SK-N-MC (cell line): ENCODE measurements around the gene PRKCI.
"Not testable (repeated sequence)": the region's sequence is repeated elsewhere in the genome, so short reads cannot be mapped to it uniquely, and the experiment has no call there.

Source experiments
- DNase-seq: peaks from one replicate; pipeline ENCODE4 v3.0.0-alpha.2; 2011; ENCODE audit warnings: low read depth, low spot score
- H3K27ac ChIP-seq: fragments of 200-600 bp; sonication (generic); 2 replicates; pipeline ENCODE4 v1.5.1; 2016; ENCODE audit warnings: mixed run types
- H3K36me3 ChIP-seq: fragments of 200-600 bp; sonication (generic); 2 replicates; pipeline ENCODE4 v1.6.1; 2017; ENCODE audit warnings: antibody characterized with exemption, low read length, mixed read lengths; ENCODE audit not compliant: insufficient read depth
- H3K4me3 ChIP-seq: fragments of 200-600 bp; sonication (generic); 2 replicates; pipeline ENCODE4 v1.5.1; 2016
- H3K9ac ChIP-seq: fragments of 200-600 bp; sonication (generic); 2 replicates; pipeline ENCODE4 v1.8.0; 2017; ENCODE audit warnings: mixed run types, mixed read lengths; ENCODE audit not compliant: insufficient read length
- H3K9me3 ChIP-seq: fragments of 200-600 bp; sonication (generic); 2 replicates; pipeline ENCODE4 v1.6.1; 2017; ENCODE audit warnings: low read depth, mild to moderate bottlenecking, antibody characterized with exemption, low read length, moderate library complexity, mixed read lengths
- EZH2 ChIP-seq: fragments of 200-600 bp; sonication (generic); IDR thresholded peaks from one replicate; pipeline ENCODE4 v1.6.1; 2017; ENCODE audit warnings: antibody characterized with exemption
- FOXP2 ChIP-seq: optimal IDR thresholded peaks from 2 replicates; pipeline ENCODE3; 2011; ENCODE audit warnings: mild to moderate bottlenecking, moderate library complexity; ENCODE audit not compliant: insufficient read depth; ENCODE audit errors: extremely low read length, control extremely low read depth
- POLR2AphosphoS5 ChIP-seq: IDR thresholded peaks from 2 replicates; pipeline ENCODE4 v1.6.1; 2012; ENCODE audit warnings: mild to moderate bottlenecking, low read depth, low read length, borderline replicate concordance

Gene PRKCI

DNA sequence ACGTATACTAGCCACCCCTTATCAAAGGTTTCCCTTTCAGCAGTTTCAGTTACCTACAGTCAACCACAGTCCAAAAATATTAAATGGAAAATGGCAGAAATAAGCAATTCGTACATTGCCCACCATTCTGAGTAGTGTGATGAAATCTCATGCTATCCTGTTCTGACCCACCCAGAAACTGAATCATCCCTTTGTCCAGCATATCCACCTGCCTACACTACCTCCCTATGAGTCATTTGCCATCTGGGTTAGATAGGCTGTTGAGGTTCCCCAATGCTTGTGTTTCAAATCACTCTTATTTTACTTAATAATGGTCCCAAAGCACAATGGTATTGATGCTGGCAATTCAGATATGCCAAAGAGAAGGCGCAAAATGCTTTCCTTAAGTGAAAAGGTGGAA, 25.4 kb upstream of the PRKCI start:
- no peak for DNase-seq
- no peak overlapping the region for H3K27ac ChIP-seq
- no peaks in the 10 kb centered on the region for H3K36me3 ChIP-seq
- H3K9ac ChIP-seq = no peak overlapping the region
- TF ChIP-seq POLR2AphosphoS5 (no peak), FOXP2 (no peak), EZH2 (no peak)
- H3K4me3 ChIP-seq = no peak overlapping the region
- no peaks in the 10 kb centered on the region for H3K9me3 ChIP-seq

DNA sequence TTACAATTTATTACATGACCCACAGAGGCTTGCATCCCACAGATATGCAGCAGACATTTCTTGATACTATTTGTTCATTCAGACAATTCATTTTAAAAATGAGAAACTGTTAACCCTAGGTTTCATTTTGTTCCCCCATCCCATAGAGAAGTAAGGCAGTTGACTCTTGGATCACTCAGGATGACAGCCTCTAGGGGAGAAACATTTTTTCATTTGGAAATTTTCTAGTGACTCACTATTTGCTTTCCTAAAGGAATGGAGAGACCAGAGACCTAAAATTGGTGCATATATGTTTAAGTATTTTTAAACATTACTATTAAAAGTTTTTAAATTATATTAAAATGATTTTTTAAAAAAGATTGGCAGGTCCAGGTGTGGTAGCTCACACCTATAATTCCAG, 21.2 kb upstream of the PRKCI start:
- no peak overlapping the region for H3K9ac ChIP-seq
- H3K9me3 ChIP-seq = no peaks in the 10 kb centered on the region
- no peak overlapping the region for H3K4me3 ChIP-seq
- no peak overlapping the region for H3K27ac ChIP-seq
- DNase-seq = no peak
- no peak for TF ChIP-seq POLR2AphosphoS5
- TF ChIP-seq EZH2 = no peak
- TF ChIP-seq FOXP2 = no peak
- H3K36me3 ChIP-seq = no peaks in the 10 kb centered on the region

DNA sequence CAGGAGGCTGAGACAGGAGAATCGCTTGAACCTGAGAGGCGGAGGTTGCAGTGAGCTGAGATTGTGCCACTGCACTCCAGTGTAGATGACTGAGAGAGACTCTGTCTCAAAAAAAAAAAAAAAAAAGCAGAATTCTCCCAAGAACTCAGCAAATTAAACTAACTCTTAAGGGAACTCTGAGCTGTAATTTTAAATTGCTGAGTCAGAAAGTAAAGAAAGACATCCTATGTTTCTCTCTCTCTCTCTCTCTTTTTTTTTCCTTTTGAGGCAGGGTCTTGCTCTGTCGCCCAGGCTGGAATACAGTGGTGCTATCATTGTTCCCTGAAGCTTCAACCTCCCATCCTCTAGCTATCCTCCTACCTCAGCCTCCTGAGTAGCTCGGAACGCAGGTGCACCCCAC, 20.7 kb upstream of the PRKCI start:
- Histone ChIP-seq H3K36me3 (no peaks in the 10 kb centered on the region), H3K9ac (no peak overlapping the region), H3K4me3 (no peak overlapping the region), H3K9me3 (no peaks in the 10 kb centered on the region), H3K27ac (no peak overlapping the region)
- no peak for TF ChIP-seq EZH2
- no peak for TF ChIP-seq POLR2AphosphoS5
- TF ChIP-seq FOXP2 = no peak
- no peak for DNase-seq

DNA sequence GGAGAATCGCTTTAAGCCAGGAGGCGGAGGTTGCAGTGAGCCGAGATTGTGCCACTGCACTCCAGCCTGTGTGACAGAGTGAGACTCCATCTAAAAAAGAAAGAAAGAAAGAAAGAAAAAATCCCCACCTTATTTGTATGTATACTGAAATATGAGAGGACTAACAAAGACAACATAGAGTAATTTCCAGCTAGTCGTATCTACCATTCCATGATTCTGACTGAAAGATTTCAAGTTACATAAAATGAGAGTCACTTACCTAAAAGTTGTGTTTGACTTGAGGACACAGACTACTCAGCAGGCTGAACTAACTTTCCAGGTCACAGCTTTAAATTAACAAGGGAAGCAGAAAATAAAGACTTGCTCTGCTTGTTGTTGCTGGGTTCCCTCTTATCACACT, 18.8 kb upstream of the PRKCI start:
- Histone ChIP-seq H3K27ac (no peak overlapping the region), H3K36me3 (no peaks in the 10 kb centered on the region), H3K9me3 (no peaks in the 10 kb centered on the region), H3K4me3 (no peak overlapping the region), H3K9ac (no peak overlapping the region)
- no peak for TF ChIP-seq EZH2
- no peak for DNase-seq

DNA sequence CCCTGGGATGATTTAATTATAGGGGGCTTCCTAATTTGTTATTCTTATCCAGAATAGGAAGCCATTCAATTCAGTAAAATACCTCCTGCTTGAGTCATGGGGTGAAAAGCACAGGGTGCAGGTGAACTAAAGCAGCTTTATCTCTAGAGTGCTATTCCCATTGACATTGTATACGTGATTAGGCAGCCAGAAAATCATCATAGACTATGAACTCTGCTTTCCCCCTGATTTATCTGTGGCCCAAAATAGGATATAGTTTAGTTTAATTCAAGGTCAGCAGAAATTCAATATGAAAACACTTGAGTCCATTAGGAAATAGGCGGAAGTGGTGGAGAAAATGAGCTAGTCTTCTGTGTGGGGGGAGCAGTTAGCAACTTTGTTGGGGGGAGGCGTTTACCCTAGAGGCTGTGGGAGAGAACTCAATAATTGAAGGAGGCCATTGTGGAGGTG, 18.2 kb upstream of the PRKCI start:
- Histone ChIP-seq H3K9ac (no peak overlapping the region), H3K4me3 (no peak overlapping the region), H3K27ac (no peak overlapping the region), H3K36me3 (no peaks in the 10 kb centered on the region), H3K9me3 (no peaks in the 10 kb centered on the region)
- no peak for TF ChIP-seq POLR2AphosphoS5
- no peak for TF ChIP-seq FOXP2
- TF ChIP-seq EZH2 = no peak
- no peak for DNase-seq

DNA sequence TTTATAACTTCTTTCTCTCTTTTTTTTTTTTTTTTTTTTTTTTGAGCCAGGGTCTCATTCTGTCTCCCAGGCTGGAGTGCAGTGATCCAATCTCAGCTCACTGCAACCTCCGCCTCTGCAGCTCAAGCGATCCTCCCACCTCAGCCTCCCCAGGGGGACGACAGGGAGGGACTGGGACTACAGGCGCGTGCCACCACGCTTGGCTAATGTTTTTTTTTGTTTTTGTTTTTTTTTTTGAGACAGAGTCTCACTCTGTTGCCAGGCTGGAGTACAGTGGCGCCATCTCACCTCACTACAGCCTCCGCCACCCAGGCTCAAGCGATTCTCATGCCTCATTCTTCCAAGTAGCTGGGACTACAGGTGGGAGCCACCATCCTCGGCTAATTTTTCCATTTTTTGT, 17.7 kb upstream of the PRKCI start:
- Histone ChIP-seq H3K4me3 (no peak overlapping the region), H3K36me3 (no peaks in the 10 kb centered on the region), H3K27ac (no peak overlapping the region), H3K9me3 (no peaks in the 10 kb centered on the region), H3K9ac (no peak overlapping the region)
- DNase-seq = no peak
- no peak for TF ChIP-seq POLR2AphosphoS5
- TF ChIP-seq EZH2 = no peak
- TF ChIP-seq FOXP2 = no peak

DNA sequence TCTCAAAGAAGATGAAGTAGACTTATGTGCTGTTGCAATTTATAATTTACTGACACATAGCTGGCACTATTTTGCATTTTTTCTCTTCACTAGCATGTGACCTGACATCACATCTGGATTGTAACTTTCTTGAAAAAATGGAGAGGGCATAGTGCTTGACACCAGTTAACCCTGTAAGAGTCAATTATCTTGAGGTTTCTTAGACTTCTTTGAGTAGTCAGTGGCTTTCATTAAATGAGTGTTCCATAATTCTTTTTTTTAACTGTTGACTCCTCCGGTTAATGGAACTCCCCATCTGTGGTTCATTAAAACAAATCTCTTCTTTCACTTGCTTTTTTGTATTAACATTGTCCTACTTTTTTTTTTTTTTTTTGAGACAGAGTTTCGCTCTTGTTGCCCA, 16.9 kb upstream of the PRKCI start:
- H3K36me3 ChIP-seq = no peaks in the 10 kb centered on the region
- H3K9me3 ChIP-seq = no peaks in the 10 kb centered on the region
- no peak overlapping the region for H3K9ac ChIP-seq
- H3K27ac ChIP-seq = peak overlapping the region; percentile 16; the same call in 1 of the 2 replicates
- no peak for TF ChIP-seq POLR2AphosphoS5
- no peak for TF ChIP-seq FOXP2
- TF ChIP-seq EZH2 = no peak
- no peak overlapping the region for H3K4me3 ChIP-seq
- no peak for DNase-seq

DNA sequence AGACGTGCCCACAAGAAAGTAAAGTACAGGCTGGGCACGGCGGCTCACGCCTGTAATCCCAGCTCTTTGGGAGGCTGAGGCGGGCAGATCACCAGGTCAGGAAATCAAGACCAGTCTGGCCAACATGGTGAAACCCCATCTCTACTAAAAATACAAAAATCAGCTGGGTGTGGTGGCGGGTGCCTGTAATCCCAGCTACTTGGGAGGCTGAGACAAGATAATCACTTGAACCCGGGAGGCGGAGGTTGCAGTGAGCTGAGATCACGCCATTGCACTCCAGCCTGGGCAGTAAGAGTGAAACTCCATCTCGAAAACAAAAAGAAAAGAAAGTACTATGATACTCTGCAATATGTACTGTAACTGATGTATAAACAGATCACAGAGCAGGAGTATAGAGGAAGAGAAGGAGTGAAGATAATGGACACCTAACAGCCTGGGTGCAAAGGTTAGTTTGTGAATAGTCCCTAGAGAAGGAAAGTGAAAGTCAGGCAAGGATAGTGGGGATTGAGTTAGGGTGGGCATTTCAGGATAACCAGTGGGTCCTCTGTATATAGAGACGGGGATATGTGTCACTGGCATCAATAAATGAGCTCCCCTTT, 16.0 kb upstream of the PRKCI start:
- not testable (repeated sequence) for DNase-seq, H3K36me3 ChIP-seq, H3K27ac ChIP-seq, H3K4me3 ChIP-seq, H3K9me3 ChIP-seq, H3K9ac ChIP-seq

DNA sequence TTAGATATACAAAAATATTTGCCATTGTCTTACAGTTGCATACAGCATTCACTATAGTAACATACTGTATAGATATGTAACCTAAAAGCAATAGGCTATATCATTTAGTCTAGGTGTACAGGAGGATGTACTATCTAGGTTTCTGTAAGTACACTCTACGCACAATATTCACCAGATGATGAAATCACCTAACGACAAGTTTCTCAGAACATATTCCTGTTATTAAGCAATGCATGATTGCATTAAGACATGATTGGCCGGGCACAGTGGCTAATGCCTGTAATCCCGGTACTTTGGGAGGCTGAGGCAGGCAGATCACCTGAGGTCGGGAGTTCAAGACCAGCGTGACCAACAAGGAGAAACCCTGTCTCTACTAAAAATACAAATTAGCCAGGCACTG, 14.5 kb upstream of the PRKCI start:
- Histone ChIP-seq H3K36me3 (no peaks in the 10 kb centered on the region), H3K4me3 (no peak overlapping the region), H3K9ac (no peak overlapping the region), H3K27ac (no peak overlapping the region), H3K9me3 (no peaks in the 10 kb centered on the region)
- TF ChIP-seq FOXP2 (no peak), POLR2AphosphoS5 (no peak), EZH2 (no peak)
- DNase-seq = no peak

DNA sequence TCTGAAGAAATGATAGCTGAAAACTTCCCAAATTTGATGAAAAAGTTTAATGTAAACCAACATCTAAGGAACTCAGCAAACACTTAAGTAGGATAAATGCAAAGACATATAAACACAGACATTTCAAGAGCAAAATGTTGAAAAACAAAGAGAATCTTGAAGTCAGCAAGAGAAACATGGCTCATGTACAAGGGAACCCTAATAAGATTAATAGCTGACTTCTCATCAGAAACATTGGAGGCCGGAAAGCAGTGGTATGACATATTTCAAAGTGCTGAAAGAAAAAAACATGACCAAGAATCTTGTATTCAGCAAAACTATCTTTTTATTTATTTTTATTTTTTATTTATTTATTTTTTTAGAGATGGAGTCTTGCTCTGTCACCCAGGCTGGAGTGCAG, 10.6 kb upstream of the PRKCI start:
- TF ChIP-seq POLR2AphosphoS5 (no peak), FOXP2 (no peak), EZH2 (no peak)
- H3K9ac ChIP-seq = no peak overlapping the region
- no peak for DNase-seq

More for the DNA sequence above, 10.6 kb upstream of the PRKCI start:
- no peak overlapping the region for H3K4me3 ChIP-seq
- no peaks in the 10 kb centered on the region for H3K36me3 ChIP-seq
- peaks cover 3% of the 10 kb centered on the region; the same call in 1 of the 2 replicates for H3K9me3 ChIP-seq
- H3K27ac ChIP-seq = no peak overlapping the region
